ENCODE results near the gene LAMA2.

- no peak for TF ChIP-seq CTCF (IDR thresholded peaks at IDR 0.05)
- TF ChIP-seq EP300 (IDR thresholded peaks at IDR 0.05): no peak
- TF ChIP-seq POLR2AphosphoS5 (IDR thresholded peaks at IDR 0.05): no peak
Measured at GRCh38 chr6:129369737-129370136, 486.8 kb downstream of the LAMA2 start.
